Stimulated activated CD4-positive, alpha-beta T cell treated with anti-CD3 and anti-CD28 coated beads, TNF-alpha, amount 100 ng/mL, for 24 hours (primary cell): ENCODE measurements around the gene ACTL10.
A peak's percentile ranks its signal among the peaks of the same experiment; 100 is the strongest.

ENCODE experiments used
- DNase-seq, 3 experiments: peaks; one replicate each; pipeline ENCODE4 v3.0.0-alpha.2; 2020; ENCODE audit warnings: low read depth in 3 of 3

The ACTL10 gene

GRCh38 chr20:33676652-33677645, 10.2 kb downstream of the ACTL10 start:
- no peak for DNase-seq

- no peak for DNase-seq
These were observed 11.4 kb downstream of the ACTL10 start for GRCh38 chr20:33677991-33678702.

- DNase-seq = no peak
These were observed 13.2 kb downstream of the ACTL10 start for GRCh38 chr20:33679758-33680485.

GRCh38 chr20:33680686-33681085, 13.9 kb downstream of the ACTL10 start:
- DNase-seq = no peak

GRCh38 chr20:33681288-33681687, 14.5 kb downstream of the ACTL10 start:
- DNase-seq = no peak

GRCh38 chr20:33681728-33682353, 15.1 kb downstream of the ACTL10 start:
- DNase-seq = no peak

GRCh38 chr20:33684533-33685327, 18.0 kb downstream of the ACTL10 start:
- no peak for DNase-seq

- DNase-seq = peak; percentile 29 to 80 (median 57)
These were observed 18.8 kb downstream of the ACTL10 start for GRCh38 chr20:33685328-33686099.

GRCh38 chr20:33686100-33686983, 19.6 kb downstream of the ACTL10 start, which contains the start of gene E2F1:
Gene E2F1, minus strand, starts transcription at chr20:33686385. Its CDS starts 121 bp downstream, at chr20:33686264.
- peak; percentile 87 to 97 (median 93) for DNase-seq

- DNase-seq = no peak
These were observed 20.2 kb downstream of the ACTL10 start for GRCh38 chr20:33686984-33687366.

- no peak for DNase-seq
These were observed 20.7 kb downstream of the ACTL10 start for GRCh38 chr20:33687370-33687915.

- DNase-seq = no peak
These were observed 21.5 kb downstream of the ACTL10 start for GRCh38 chr20:33687993-33688937.

GRCh38 chr20:33688938-33689424, 22.2 kb downstream of the ACTL10 start:
- DNase-seq = no peak

GRCh38 chr20:33689493-33689892, 22.8 kb downstream of the ACTL10 start:
- no peak for DNase-seq

GRCh38 chr20:33689973-33690372, 23.2 kb downstream of the ACTL10 start:
- no peak for DNase-seq

- DNase-seq = no peak
These were observed 26.5 kb downstream of the ACTL10 start for GRCh38 chr20:33693289-33693688.
